H9 (cell line): ENCODE measurements around the gene ZNF423. TPM values are rescaled to one million over a fixed set of nuclear protein-coding genes. Genes with fewer than 3 reads are reported as not detected.
A peak's percentile ranks its signal among the peaks of the same experiment; 100 is the strongest.

Experiments used
- DNase-seq: peaks from one replicate; pipeline ENCODE4 v3.0.0-alpha.2; 2017
- H2AFZ ChIP-seq: one replicate; pipeline ENCODE4 v1.6.1; 2013; ENCODE audit warnings: mild to moderate bottlenecking, low read length, control low read depth, moderate library complexity
- H2AK5ac ChIP-seq: 2 replicates; pipeline ENCODE4 v1.6.1; 2013; ENCODE audit warnings: low read length, control low read depth, mixed read lengths; ENCODE audit not compliant: insufficient read length
- H2BK120ac ChIP-seq: one replicate; pipeline ENCODE4 v1.6.1; 2013; ENCODE audit warnings: low read depth, mild to moderate bottlenecking, low read length, control low read depth, inconsistent platforms; ENCODE audit not compliant: poor library complexity, severe bottlenecking
- H2BK12ac ChIP-seq: 2 replicates; pipeline ENCODE4 v1.6.1; 2013; ENCODE audit warnings: low read length, control low read depth, mixed read lengths, low read depth; ENCODE audit not compliant: insufficient read length
- H2BK15ac ChIP-seq: 2 replicates; pipeline ENCODE4 v1.6.1; 2013; ENCODE audit warnings: low read depth, low read length, control low read depth
- H2BK20ac ChIP-seq: one replicate; pipeline ENCODE4 v1.6.1; 2013; ENCODE audit warnings: low read depth, mild to moderate bottlenecking, low read length, control low read depth, inconsistent platforms; ENCODE audit not compliant: poor library complexity, severe bottlenecking
- H2BK5ac ChIP-seq: 2 replicates; pipeline ENCODE4 v1.6.1; 2013; ENCODE audit warnings: low read length, control low read depth, mixed read lengths; ENCODE audit not compliant: insufficient read length
- H3K14ac ChIP-seq: 2 replicates; pipeline ENCODE4 v1.6.1; 2013; ENCODE audit warnings: low read length, control low read depth; ENCODE audit not compliant: insufficient read depth
- H3K18ac ChIP-seq: 2 replicates; pipeline ENCODE4 v1.6.1; 2013; ENCODE audit warnings: low read depth, mild to moderate bottlenecking, mixed read lengths, low read length, control low read depth; ENCODE audit not compliant: insufficient read length
- H3K23ac ChIP-seq: 2 replicates; pipeline ENCODE4 v1.6.1; 2013; ENCODE audit warnings: low read length, control low read depth, mixed read lengths, low read depth; ENCODE audit not compliant: insufficient read length
- H3K23me2 ChIP-seq: 2 replicates; pipeline ENCODE4 v1.6.1; 2013; ENCODE audit warnings: low read depth, mild to moderate bottlenecking, mixed read lengths, low read length, control low read depth; ENCODE audit not compliant: insufficient read length, poor library complexity, severe bottlenecking
- H3K27ac ChIP-seq: 2 replicates; pipeline ENCODE4 v1.5.1; 2013; ENCODE audit warnings: low read length, control low read depth, mixed read lengths, low read depth; ENCODE audit not compliant: insufficient read length
- H3K27me3 ChIP-seq: 2 replicates; pipeline ENCODE4 v1.6.1; 2013; ENCODE audit warnings: low read length, control low read depth, inconsistent platforms; ENCODE audit not compliant: insufficient read depth
- H3K4ac ChIP-seq: 2 replicates; pipeline ENCODE4 v1.6.1; 2013; ENCODE audit warnings: low read depth, mild to moderate bottlenecking, control low read depth, inconsistent platforms, low read length, moderate library complexity
- H3K4me1 ChIP-seq: 2 replicates; pipeline ENCODE4 v1.6.1; 2013; ENCODE audit warnings: low read length, control low read depth, inconsistent platforms; ENCODE audit not compliant: insufficient read depth
- H3K4me2 ChIP-seq: 2 replicates; pipeline ENCODE4 v1.6.1; 2013; ENCODE audit warnings: low read length, control low read depth, mixed read lengths; ENCODE audit not compliant: insufficient read length, insufficient read depth
- H3K56ac ChIP-seq: 2 replicates; pipeline ENCODE4 v1.6.1; 2013; ENCODE audit warnings: low read depth, mild to moderate bottlenecking, mixed read lengths, low read length, control low read depth; ENCODE audit not compliant: insufficient read length
- H3K79me1 ChIP-seq: 2 replicates; pipeline ENCODE4 v1.6.1; 2013; ENCODE audit warnings: low read depth, mild to moderate bottlenecking, moderate library complexity, low read length, control low read depth, inconsistent platforms; ENCODE audit not compliant: insufficient read depth, poor library complexity, severe bottlenecking
- H3K79me2 ChIP-seq: 2 replicates; pipeline ENCODE4 v1.6.1; 2013; ENCODE audit warnings: low read length, control low read depth, inconsistent platforms; ENCODE audit not compliant: insufficient read depth
- H3K9ac ChIP-seq: 2 replicates; pipeline ENCODE4 v1.6.1; 2013; ENCODE audit warnings: low read length, control low read depth, mixed read lengths; ENCODE audit not compliant: insufficient read length; ENCODE audit errors: extremely low read depth
- H3K9me3 ChIP-seq: one replicate; pipeline ENCODE4 v1.6.1; 2013; ENCODE audit warnings: low read depth, low read length, inconsistent platforms; ENCODE audit not compliant: control insufficient read depth
- H3T11ph ChIP-seq: one replicate; pipeline ENCODE4 v1.6.1; 2013; ENCODE audit warnings: mild to moderate bottlenecking, low read length, control low read depth, inconsistent platforms
- H4K20me1 ChIP-seq: one replicate; pipeline ENCODE4 v1.6.1; 2013; ENCODE audit not compliant: control insufficient read depth, insufficient read length, insufficient read depth
- H4K5ac ChIP-seq: 2 replicates; pipeline ENCODE4 v1.6.1; 2013; ENCODE audit warnings: low read depth, mild to moderate bottlenecking, mixed read lengths, low read length, control low read depth; ENCODE audit not compliant: insufficient read length
- H4K8ac ChIP-seq: replicated peaks from 2 replicates; pipeline ENCODE4 v1.6.1; 2013; ENCODE audit warnings: low read length, control low read depth, mixed read lengths, low read depth; ENCODE audit not compliant: insufficient read length
- H4K91ac ChIP-seq: 2 replicates; pipeline ENCODE4 v1.6.1; 2013; ENCODE audit warnings: low read depth, mild to moderate bottlenecking, moderate library complexity, mixed read lengths, low read length, control low read depth; ENCODE audit not compliant: insufficient read length
- H3K27ac Mint-ChIP-seq, 3 experiments: 2 replicates in 2 of 3; 3 replicates in 1 of 3; pipeline ENCODE4 v1.8.0; 2020 to 2021; ENCODE audit warnings: mixed read lengths in 3 of 3, mild to moderate bottlenecking in 1 of 3, moderate library complexity in 1 of 3
- H3K27me3 Mint-ChIP-seq: 2 replicates; pipeline ENCODE4 v1.8.0; 2021; ENCODE audit warnings: low read depth, mild to moderate bottlenecking, moderate library complexity, mixed read lengths
- H3K36me3 Mint-ChIP-seq, 3 experiments: 2 replicates in 2 of 3; 3 replicates in 1 of 3; pipeline ENCODE4 v1.8.0; 2020 to 2021; ENCODE audit warnings: low read depth in 3 of 3, mixed read lengths in 3 of 3; ENCODE audit not compliant: insufficient read depth in 1 of 3
- H3K4me1 Mint-ChIP-seq, 2 experiments: 2 replicates each; pipeline ENCODE4 v1.8.0; 2020; ENCODE audit warnings: mixed read lengths in 2 of 2
- H3K4me3 Mint-ChIP-seq, 2 experiments: 2 replicates in 1 of 2; 3 replicates in 1 of 2; pipeline ENCODE4 v1.8.0; 2020 to 2021; ENCODE audit warnings: mild to moderate bottlenecking in 2 of 2, mixed read lengths in 2 of 2, moderate library complexity in 1 of 2
- H3K9me3 Mint-ChIP-seq, 2 experiments: 2 replicates in 1 of 2; 3 replicates in 1 of 2; pipeline ENCODE4 v1.8.0; 2020; ENCODE audit warnings: mild to moderate bottlenecking in 2 of 2, mixed read lengths in 2 of 2, moderate library complexity in 1 of 2
- CTCF ChIP-seq: fragments of 200-600 bp; sonication (generic); conservative IDR thresholded peaks from 3 replicates; pipeline ENCODE4 v1.8.0; 2021; ENCODE audit warnings: antibody characterized with exemption, mild to moderate bottlenecking
- WGBS: extraction: QIAGEN DNeasy Blood & Tissue Kit; methylation state at CpG from one replicate; pipeline ENCODE4 v1.1.7; 2013; ENCODE audit warnings: missing lambda C conversion rate, low lambda C conversion rate, mixed read lengths; ENCODE audit not compliant: insufficient read length; ENCODE audit errors: extremely low coverage; 5-methylcytosine and 5-hydroxymethylcytosine counted together
- total RNA-seq: library from RNA; stranded (reverse); gene quantifications from 2 replicates; pipeline ENCODE4 v1.2.1, GENCODE V29; 2021

The ZNF423 gene
- total RNA-seq, 1 experiment from 2014 or later = 51.5 TPM

GRCh38 chr16:49682577-49683165, 173.2 kb downstream of the ZNF423 start:
- Histone ChIP-seq H3K9ac (no peak overlapping the region), H3K4me1 (peaks cover 2% of the 10 kb centered on the region; the same call in 1 of the 2 replicates), H2BK12ac (no peak overlapping the region), H2AFZ (no peak overlapping the region), H3K23ac (no peak overlapping the region), H2AK5ac (no peak overlapping the region), H2BK20ac (no peak overlapping the region), H3K18ac (no peak overlapping the region), H2BK120ac (no peak overlapping the region), H3K9me3 (peaks cover 8% of the 10 kb centered on the region), H3K23me2 (no peaks in the 10 kb centered on the region), H3K56ac (no peak overlapping the region), H3K4me2 (no peak overlapping the region), H2BK5ac (no peak overlapping the region), H2BK15ac (no peak overlapping the region), H3T11ph (no peak overlapping the region), H3K79me1 (no peaks in the 10 kb centered on the region), H3K14ac (no peak overlapping the region; the same call in 1 of the 2 replicates), H4K8ac (no peak overlapping the region), H4K5ac (no peak overlapping the region), H4K20me1 (no peaks in the 10 kb centered on the region), H3K27ac (no peak overlapping the region), H3K4ac (no peak overlapping the region), H3K27me3 (no peaks in the 10 kb centered on the region), H4K91ac (no peak overlapping the region), H3K79me2 (no peaks in the 10 kb centered on the region)
- H3K27ac Mint-ChIP-seq = peak overlapping the region in 2 of 3 experiments; percentile 79 to 83; a peak in 2 of 7 replicates
- no peaks in the 10 kb centered on the region for H3K27me3 Mint-ChIP-seq
- H3K4me1 Mint-ChIP-seq = peaks cover 12 to 15% of the 10 kb centered on the region in 2 experiments
- H3K9me3 Mint-ChIP-seq = peaks cover 7 to 8% of the 10 kb centered on the region in 2 experiments
- WGBS = no CpG with 5 or more reads among the region's 16 CpGs
- no peak for DNase-seq
- H3K4me3 Mint-ChIP-seq = no peak overlapping the region
- H3K36me3 Mint-ChIP-seq = peaks cover 15 to 38% (median 18%) of the 10 kb centered on the region in 3 experiments
- no peak for TF ChIP-seq CTCF
